Right lobe of liver (tissue), 4 donors: ENCODE results near the gene DLG3.

Experiments
- CTCF ChIP-seq, 4 donors: fragments of 200-600 bp in 3 of 4; fragments of 450-650 bp in 1 of 4; IDR thresholded peaks; one replicate each; pipeline versions ENCODE4 v1.5.1 to v1.8.0; 2016 to 2022; ENCODE audit warnings: antibody characterized with exemption in 4 of 4, mild to moderate bottlenecking in 2 of 4
- POLR2A ChIP-seq: fragments of 450-650 bp; IDR thresholded peaks from one replicate; pipeline ENCODE4 v1.6.1; 2017; ENCODE audit warnings: antibody characterized with exemption, mild to moderate bottlenecking
- donor health status: DM: no; HTN: no; CAD: no.
- donor health status: DM: no; HTN: no; CAD: no.
- donor health status: DM: no; HTN: yes; CAD: no.

GRCh38 chrX:70429759-70430158, 14.9 kb upstream of the DLG3 start:
- TF ChIP-seq CTCF (IDR thresholded peaks at IDR 0.05) = no peak
- TF ChIP-seq POLR2A = no peak
